ENCODE results near the gene NR0B2. TPM values are rescaled to one million over a fixed set of nuclear protein-coding genes. Genes with fewer than 3 reads are reported as not detected.

Gene NR0B2
- total and polyA plus RNA-seq, 2 of the 13 experiments (the other 11 are each of a cell fraction or from before 2014, with no cell fraction given): 72.5 to 133 TPM

- 0 out of 2 replicates have a peak, but pooled peaks have one; percentile 44 for TF ChIP-seq ZNF292 (CRISPR knock-in tag; IDR thresholded peaks at IDR 0.05; ENCODE audit: borderline replicate concordance, low read depth)
- TF ChIP-seq NFAT5 (CRISPR knock-in tag; IDR thresholded peaks at IDR 0.05): no peak
- 0 out of 2 replicates have a peak, but pooled peaks have one; percentile 16 for TF ChIP-seq ARNT2 (CRISPR knock-in tag; IDR thresholded peaks at IDR 0.05; ENCODE audit: low read depth)
- TF ChIP-seq RFX5 (IDR thresholded peaks at IDR 0.05; ENCODE audit: low read depth, low read length): no peak
- TF ChIP-seq ZNF512B (CRISPR knock-in tag; IDR thresholded peaks at IDR 0.05; ENCODE audit: borderline replicate concordance): peak; percentile 62; the same call in 1 of the 2 replicates
- no peak for TF ChIP-seq PHF20 (CRISPR knock-in tag; IDR thresholded peaks at IDR 0.05)
- TF ChIP-seq ONECUT2 (CRISPR knock-in tag; IDR thresholded peaks at IDR 0.05): peak; percentile 91
- TF ChIP-seq, protein P1, sequence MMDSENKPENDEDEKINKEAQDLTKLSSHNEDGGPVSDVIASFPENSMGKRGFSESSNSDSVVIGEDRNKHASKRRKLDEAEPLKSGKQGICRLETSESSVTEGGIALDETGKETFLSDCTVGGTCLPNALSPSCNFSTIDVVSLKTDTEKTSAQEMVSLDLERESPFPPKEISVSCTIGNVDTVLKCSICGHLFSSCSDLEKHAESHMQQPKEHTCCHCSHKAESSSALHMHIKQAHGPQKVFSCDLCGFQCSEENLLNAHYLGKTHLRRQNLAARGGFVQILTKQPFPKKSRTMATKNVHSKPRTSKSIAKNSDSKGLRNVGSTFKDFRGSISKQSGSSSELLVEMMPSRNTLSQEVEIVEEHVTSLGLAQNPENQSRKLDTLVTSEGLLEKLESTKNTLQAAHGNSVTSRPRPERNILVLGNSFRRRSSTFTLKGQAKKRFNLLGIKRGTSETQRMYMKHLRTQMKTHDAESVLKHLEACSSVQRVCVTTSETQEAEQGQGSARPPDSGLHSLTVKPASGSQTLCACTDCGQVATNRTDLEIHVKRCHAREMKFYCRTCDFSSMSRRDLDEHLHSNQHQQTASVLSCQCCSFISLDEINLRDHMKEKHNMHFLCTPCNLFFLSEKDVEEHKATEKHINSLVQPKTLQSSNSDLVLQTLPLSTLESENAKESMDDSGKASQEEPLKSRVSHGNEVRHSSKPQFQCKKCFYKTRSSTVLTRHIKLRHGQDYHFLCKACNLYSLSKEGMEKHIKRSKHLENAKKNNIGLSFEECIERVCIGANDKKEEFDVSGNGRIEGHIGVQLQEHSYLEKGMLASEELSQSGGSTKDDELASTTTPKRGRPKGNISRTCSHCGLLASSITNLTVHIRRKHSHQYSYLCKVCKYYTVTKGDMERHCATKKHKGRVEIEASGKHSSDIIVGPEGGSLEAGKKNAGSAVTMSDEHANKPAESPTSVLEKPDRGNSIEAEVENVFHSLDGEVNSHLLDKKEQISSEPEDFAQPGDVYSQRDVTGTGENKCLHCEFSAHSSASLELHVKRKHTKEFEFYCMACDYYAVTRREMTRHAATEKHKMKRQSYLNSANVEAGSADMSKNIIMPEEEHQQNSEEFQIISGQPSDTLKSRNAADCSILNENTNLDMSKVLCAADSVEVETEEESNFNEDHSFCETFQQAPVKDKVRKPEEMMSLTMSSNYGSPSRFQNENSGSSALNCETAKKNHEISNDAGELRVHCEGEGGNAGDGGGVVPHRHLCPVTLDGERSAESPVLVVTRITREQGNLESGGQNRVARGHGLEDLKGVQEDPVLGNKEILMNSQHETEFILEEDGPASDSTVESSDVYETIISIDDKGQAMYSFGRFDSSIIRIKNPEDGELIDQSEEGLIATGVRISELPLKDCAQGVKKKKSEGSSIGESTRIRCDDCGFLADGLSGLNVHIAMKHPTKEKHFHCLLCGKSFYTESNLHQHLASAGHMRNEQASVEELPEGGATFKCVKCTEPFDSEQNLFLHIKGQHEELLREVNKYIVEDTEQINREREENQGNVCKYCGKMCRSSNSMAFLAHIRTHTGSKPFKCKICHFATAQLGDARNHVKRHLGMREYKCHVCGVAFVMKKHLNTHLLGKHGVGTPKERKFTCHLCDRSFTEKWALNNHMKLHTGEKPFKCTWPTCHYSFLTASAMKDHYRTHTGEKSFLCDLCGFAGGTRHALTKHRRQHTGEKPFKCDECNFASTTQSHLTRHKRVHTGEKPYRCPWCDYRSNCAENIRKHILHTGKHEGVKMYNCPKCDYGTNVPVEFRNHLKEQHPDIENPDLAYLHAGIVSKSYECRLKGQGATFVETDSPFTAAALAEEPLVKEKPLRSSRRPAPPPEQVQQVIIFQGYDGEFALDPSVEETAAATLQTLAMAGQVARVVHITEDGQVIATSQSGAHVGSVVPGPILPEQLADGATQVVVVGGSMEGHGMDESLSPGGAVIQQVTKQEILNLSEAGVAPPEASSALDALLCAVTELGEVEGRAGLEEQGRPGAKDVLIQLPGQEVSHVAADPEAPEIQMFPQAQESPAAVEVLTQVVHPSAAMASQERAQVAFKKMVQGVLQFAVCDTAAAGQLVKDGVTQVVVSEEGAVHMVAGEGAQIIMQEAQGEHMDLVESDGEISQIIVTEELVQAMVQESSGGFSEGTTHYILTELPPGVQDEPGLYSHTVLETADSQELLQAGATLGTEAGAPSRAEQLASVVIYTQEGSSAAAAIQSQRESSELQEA (CRISPR knock-in tag; IDR thresholded peaks at IDR 0.05; ENCODE audit: not compliant biosample characterization): peak; percentile 13
- TF ChIP-seq HDAC1 (CRISPR knock-in tag; IDR thresholded peaks at IDR 0.05): peak; percentile 66
- peak; percentile 18; the same call in 1 of the 2 replicates for TF ChIP-seq CREM (IDR thresholded peaks at IDR 0.05)
- TF ChIP-seq CREM (CRISPR knock-in tag; IDR thresholded peaks at IDR 0.05): no peak
- TF ChIP-seq, protein P2, sequence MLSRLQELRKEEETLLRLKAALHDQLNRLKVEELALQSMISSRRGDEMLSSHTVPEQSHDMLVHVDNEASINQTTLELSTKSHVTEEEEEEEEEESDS (CRISPR knock-in tag; IDR thresholded peaks at IDR 0.05; ENCODE audit: borderline replicate concordance): no peak
- no peak for TF ChIP-seq KDM2A (CRISPR knock-in tag; IDR thresholded peaks at IDR 0.05; ENCODE audit: borderline replicate concordance, low read depth)
Measured at GRCh38 chr1:26945138-26945537, 31.4 kb upstream of the NR0B2 start (continued).

Data from HepG2 (cell line).